Peyer's patch (tissue), 4 donors: ENCODE data around the gene ST7. TPM values are rescaled to one million over a fixed set of nuclear protein-coding genes. Genes with fewer than 3 reads are reported as not detected.

Experiments
- DNase-seq, 3 donors: peaks; one replicate each; pipeline ENCODE4 v3.0.0-alpha.2; 2017 to 2019
- H3K27ac ChIP-seq, 4 donors: fragments of 200-600 bp; sonication (generic); one replicate each; pipeline ENCODE4 v1.5.1; 2016 to 2019
- H3K27me3 ChIP-seq, 2 donors: fragments of 200-600 bp; sonication (generic); one replicate each; pipeline ENCODE4 v1.5.1; 2019
- H3K36me3 ChIP-seq, 3 donors: fragments of 200-600 bp; sonication (generic); one replicate each; pipeline ENCODE4 v1.5.1; 2016 to 2019
- H3K4me1 ChIP-seq, 4 donors: fragments of 200-600 bp; sonication (generic); one replicate each; pipeline ENCODE4 v1.5.1; 2016 to 2019
- H3K4me3 ChIP-seq, 4 donors: fragments of 200-600 bp; sonication (generic); 1 replicate in 3 of 4; 2 replicates in 1 of 4; pipeline ENCODE4 v1.5.1; 2016 to 2019; ENCODE audit warnings: mild to moderate bottlenecking in 1 of 4
- H3K9me3 ChIP-seq, 4 donors: fragments of 200-600 bp; sonication (generic); one replicate each; pipeline ENCODE4 v1.5.1; 2016 to 2019; ENCODE audit warnings: mild to moderate bottlenecking in 1 of 4
- CTCF ChIP-seq, 6 experiments: fragments of 450-650 bp in 4 of 6; fragments of 200-600 bp in 2 of 6; sonication (generic) in 1 of 6; IDR thresholded peaks; one replicate each; pipeline ENCODE4 v1.5.1; 2017 to 2019; ENCODE audit warnings: antibody characterized with exemption in 6 of 6, mild to moderate bottlenecking in 3 of 6, moderate library complexity in 1 of 6
- POLR2A ChIP-seq, 2 donors: fragments of 450-650 bp; IDR thresholded peaks; one replicate each; pipeline ENCODE4 v1.5.1; 2017; ENCODE audit warnings: antibody characterized with exemption in 2 of 2, mild to moderate bottlenecking in 2 of 2, moderate library complexity in 2 of 2
- total RNA-seq, 4 donors: library from RNA; depleted of rRNA; stranded (reverse); fragments of >200 nt; gene quantifications; one replicate each; pipeline ENCODE4 v1.1.0, GENCODE V29; 2016

Gene ST7
- total RNA-seq, 4 donors from 2014 or later = 26.8 to 39.6 (median 29.8) TPM

GRCh38 chr7:116991233-116991632 is 37.9 kb downstream of the ST7 start:
- no peak for DNase-seq
- Histone ChIP-seq H3K27me3 (no peaks in the 10 kb centered on the region), H3K36me3 (no peaks in the 10 kb centered on the region), H3K4me1 (no peaks in the 10 kb centered on the region), H3K27ac (no peak overlapping the region), H3K9me3 (no peaks in the 10 kb centered on the region), H3K4me3 (no peak overlapping the region)
- no peak for TF ChIP-seq CTCF (IDR thresholded peaks at IDR 0.05)
- TF ChIP-seq POLR2A (IDR thresholded peaks at IDR 0.05) = no peak

GRCh38 chr7:116994611-116995010 is 41.3 kb downstream of the ST7 start:
- TF ChIP-seq POLR2A (IDR thresholded peaks at IDR 0.05) (no peak), CTCF (IDR thresholded peaks at IDR 0.05) (no peak)
- no peak for DNase-seq
- no peak overlapping the region for H3K4me3 ChIP-seq
- H3K4me1 ChIP-seq = no peaks in the 10 kb centered on the region
- no peaks in the 10 kb centered on the region for H3K27me3 ChIP-seq
- H3K36me3 ChIP-seq = no peaks in the 10 kb centered on the region
- no peaks in the 10 kb centered on the region for H3K9me3 ChIP-seq
- H3K27ac ChIP-seq = no peak overlapping the region

- Histone ChIP-seq H3K36me3 (no peaks in the 10 kb centered on the region), H3K9me3 (no peaks in the 10 kb centered on the region), H3K27ac (no peak overlapping the region), H3K4me1 (no peaks in the 10 kb centered on the region), H3K27me3 (no peaks in the 10 kb centered on the region), H3K4me3 (no peak overlapping the region)
- TF ChIP-seq POLR2A (IDR thresholded peaks at IDR 0.05) = no peak
- TF ChIP-seq CTCF (IDR thresholded peaks at IDR 0.05) = no peak
- DNase-seq = no peak
These were observed 44.7 kb downstream of the ST7 start for GRCh38 chr7:116997972-116998371.

GRCh38 chr7:116998567-116999175 is 45.4 kb downstream of the ST7 start:
- Histone ChIP-seq H3K4me3 (no peak overlapping the region), H3K4me1 (no peaks in the 10 kb centered on the region), H3K36me3 (no peaks in the 10 kb centered on the region), H3K9me3 (no peaks in the 10 kb centered on the region), H3K27me3 (no peaks in the 10 kb centered on the region), H3K27ac (no peak overlapping the region)
- TF ChIP-seq POLR2A (IDR thresholded peaks at IDR 0.05) = no peak
- no peak for TF ChIP-seq CTCF (IDR thresholded peaks at IDR 0.05)
- no peak for DNase-seq

- no peak for DNase-seq
- no peaks in the 10 kb centered on the region for H3K4me1 ChIP-seq
- TF ChIP-seq CTCF (IDR thresholded peaks at IDR 0.05) = no peak
- no peak for TF ChIP-seq POLR2A (IDR thresholded peaks at IDR 0.05)
- H3K9me3 ChIP-seq = no peaks in the 10 kb centered on the region
- no peaks in the 10 kb centered on the region for H3K36me3 ChIP-seq
- H3K27me3 ChIP-seq = no peaks in the 10 kb centered on the region
- no peak overlapping the region for H3K4me3 ChIP-seq
- no peak overlapping the region for H3K27ac ChIP-seq
These were observed 46.0 kb downstream of the ST7 start for GRCh38 chr7:116999311-116999710.

GRCh38 chr7:117001283-117001682 is 48.0 kb downstream of the ST7 start:
- TF ChIP-seq CTCF (IDR thresholded peaks at IDR 0.05) (no peak), POLR2A (IDR thresholded peaks at IDR 0.05) (no peak)
- no peak overlapping the region for H3K4me3 ChIP-seq
- DNase-seq = no peak
- H3K27ac ChIP-seq = no peak overlapping the region
- H3K9me3 ChIP-seq = no peaks in the 10 kb centered on the region
- no peaks in the 10 kb centered on the region for H3K4me1 ChIP-seq
- no peaks in the 10 kb centered on the region for H3K36me3 ChIP-seq
- H3K27me3 ChIP-seq = no peaks in the 10 kb centered on the region
